Ishikawa (cell line): ENCODE results near the gene TUBE1.

ENCODE experiments used
- CEBPB ChIP-seq: IDR thresholded peaks from 2 replicates; pipeline ENCODE4 v1.6.1; 2012
- EP300 ChIP-seq: IDR thresholded peaks from 2 replicates; pipeline ENCODE4 v1.6.1; 2012; ENCODE audit warnings: borderline replicate concordance
- NFIC ChIP-seq: IDR thresholded peaks from 2 replicates; pipeline ENCODE4 v1.6.1; 2012
- RAD21 ChIP-seq: IDR thresholded peaks from 2 replicates; pipeline ENCODE4 v1.6.1; 2012; ENCODE audit warnings: low read depth
- TAF1 ChIP-seq: IDR thresholded peaks from 2 replicates; pipeline ENCODE4 v1.6.1; 2012; ENCODE audit warnings: low read depth, mild to moderate bottlenecking
- YY1 ChIP-seq: IDR thresholded peaks from 2 replicates; pipeline ENCODE4 v1.6.1; 2012; ENCODE audit warnings: low read depth
- TF ChIP-seq, protein P1 (sequence below): IDR thresholded peaks from 2 replicates; pipeline ENCODE4 v1.6.1; 2012
- TF ChIP-seq, protein P2 (sequence below): IDR thresholded peaks from 2 replicates; pipeline ENCODE4 v1.6.1; 2012

DNA sequence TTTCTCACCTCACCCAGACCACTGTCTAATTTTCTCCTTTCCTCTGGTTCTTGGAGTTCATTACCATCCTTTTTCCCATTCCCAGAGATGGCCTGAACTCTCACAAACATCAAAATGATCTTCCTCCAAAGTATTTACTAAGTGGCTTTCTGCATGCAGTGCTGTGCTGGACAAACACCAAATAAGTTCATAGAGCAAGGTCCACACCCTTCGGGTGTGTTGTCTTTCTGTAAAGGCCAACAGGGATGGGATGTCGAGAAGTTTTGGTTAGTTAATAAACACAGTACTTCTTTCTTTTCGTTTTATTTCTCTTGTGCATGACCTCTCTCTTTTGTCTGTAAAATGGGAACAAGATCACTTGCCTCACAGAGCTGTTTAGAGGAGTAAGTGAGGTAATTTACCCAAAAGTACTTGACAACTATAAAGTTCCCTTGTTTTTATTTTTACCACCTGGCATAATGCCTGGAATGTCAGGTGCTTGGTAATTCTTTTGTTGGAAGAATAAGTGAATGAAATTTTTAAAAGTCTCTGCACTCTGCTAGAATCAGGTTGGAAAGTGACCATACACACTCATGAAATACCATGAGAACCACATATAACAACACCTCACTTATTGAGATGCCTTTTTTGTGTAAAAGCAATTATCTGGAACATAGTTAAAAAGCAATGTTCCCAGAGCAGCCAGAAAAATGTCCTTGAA lies 56.2 kb downstream of the TUBE1 start:
- TF ChIP-seq NFIC = peak; percentile 44; the same call in 1 of the 2 replicates
- no peak for TF ChIP-seq EP300
- no peak for TF ChIP-seq RAD21
- TF ChIP-seq, protein P1, sequence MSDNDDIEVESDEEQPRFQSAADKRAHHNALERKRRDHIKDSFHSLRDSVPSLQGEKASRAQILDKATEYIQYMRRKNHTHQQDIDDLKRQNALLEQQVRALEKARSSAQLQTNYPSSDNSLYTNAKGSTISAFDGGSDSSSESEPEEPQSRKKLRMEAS = no peak
- TF ChIP-seq CEBPB = no peak
- TF ChIP-seq TAF1 = no peak
- no peak for TF ChIP-seq YY1
- TF ChIP-seq, protein P2, sequence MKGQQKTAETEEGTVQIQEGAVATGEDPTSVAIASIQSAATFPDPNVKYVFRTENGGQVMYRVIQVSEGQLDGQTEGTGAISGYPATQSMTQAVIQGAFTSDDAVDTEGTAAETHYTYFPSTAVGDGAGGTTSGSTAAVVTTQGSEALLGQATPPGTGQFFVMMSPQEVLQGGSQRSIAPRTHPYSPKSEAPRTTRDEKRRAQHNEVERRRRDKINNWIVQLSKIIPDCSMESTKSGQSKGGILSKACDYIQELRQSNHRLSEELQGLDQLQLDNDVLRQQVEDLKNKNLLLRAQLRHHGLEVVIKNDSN = no peak
